SK-N-MC (cell line): ENCODE measurements around the gene CELF1.
A peak's percentile ranks its signal among the peaks of the same experiment; 100 is the strongest.
"Not testable (repeated sequence)": the region's sequence is repeated elsewhere in the genome, so short reads cannot be mapped to it uniquely, and the experiment has no call there.

ENCODE experiments used
- DNase-seq: peaks from one replicate; pipeline ENCODE4 v3.0.0-alpha.2; 2011; ENCODE audit warnings: low read depth, low spot score
- H3K27ac ChIP-seq: fragments of 200-600 bp; sonication (generic); 2 replicates; pipeline ENCODE4 v1.5.1; 2016; ENCODE audit warnings: mixed run types
- H3K36me3 ChIP-seq: fragments of 200-600 bp; sonication (generic); 2 replicates; pipeline ENCODE4 v1.6.1; 2017; ENCODE audit warnings: antibody characterized with exemption, low read length, mixed read lengths; ENCODE audit not compliant: insufficient read depth
- H3K4me3 ChIP-seq: fragments of 200-600 bp; sonication (generic); 2 replicates; pipeline ENCODE4 v1.5.1; 2016
- H3K9ac ChIP-seq: fragments of 200-600 bp; sonication (generic); 2 replicates; pipeline ENCODE4 v1.8.0; 2017; ENCODE audit warnings: mixed run types, mixed read lengths; ENCODE audit not compliant: insufficient read length
- H3K9me3 ChIP-seq: fragments of 200-600 bp; sonication (generic); 2 replicates; pipeline ENCODE4 v1.6.1; 2017; ENCODE audit warnings: low read depth, mild to moderate bottlenecking, antibody characterized with exemption, low read length, moderate library complexity, mixed read lengths
- EZH2 ChIP-seq: fragments of 200-600 bp; sonication (generic); IDR thresholded peaks from one replicate; pipeline ENCODE4 v1.6.1; 2017; ENCODE audit warnings: antibody characterized with exemption
- FOXP2 ChIP-seq: optimal IDR thresholded peaks from 2 replicates; pipeline ENCODE3; 2011; ENCODE audit warnings: mild to moderate bottlenecking, moderate library complexity; ENCODE audit not compliant: insufficient read depth; ENCODE audit errors: extremely low read length, control extremely low read depth
- POLR2AphosphoS5 ChIP-seq: IDR thresholded peaks from 2 replicates; pipeline ENCODE4 v1.6.1; 2012; ENCODE audit warnings: mild to moderate bottlenecking, low read depth, low read length, borderline replicate concordance

Gene CELF1

GRCh38 chr11:47553406-47553743 lies 443 bp upstream of the CELF1 start:
- Histone ChIP-seq H3K27ac (peak overlapping the region; percentile 70; the same call in 1 of the 2 replicates), H3K36me3 (peaks cover 27% of the 10 kb centered on the region)

GRCh38 chr11:47552056-47552565 lies 821 bp downstream of the CELF1 start:
- Histone ChIP-seq H3K4me3 (peak overlapping the region; percentile 100), H3K9me3 (no peaks in the 10 kb centered on the region), H3K9ac (peak overlapping the region; percentile 99), H3K27ac (peak overlapping the region; percentile 85), H3K36me3 (peaks cover 34% of the 10 kb centered on the region)
- no peak for DNase-seq
- TF ChIP-seq POLR2AphosphoS5 = no peak
- TF ChIP-seq FOXP2 = no peak
- no peak for TF ChIP-seq EZH2

More at GRCh38 chr11:47553406-47553743, 443 bp upstream of the CELF1 start:
- Histone ChIP-seq H3K9ac (peak overlapping the region; percentile 79), H3K9me3 (no peaks in the 10 kb centered on the region), H3K4me3 (peak overlapping the region; percentile 100)
- DNase-seq = no peak
- TF ChIP-seq FOXP2 (no peak), POLR2AphosphoS5 (no peak), EZH2 (no peak)

GRCh38 chr11:47551086-47551485 lies 1.8 kb downstream of the CELF1 start:
- Histone ChIP-seq H3K9ac (peak overlapping the region; percentile 99), H3K4me3 (peak overlapping the region; percentile 100), H3K27ac (no peak overlapping the region)

GRCh38 chr11:47550288-47551047 lies 2.5 kb downstream of the CELF1 start:
- H3K27ac ChIP-seq = no peak overlapping the region
- no peak overlapping the region for H3K9ac ChIP-seq
- H3K36me3 ChIP-seq = peaks cover 39% of the 10 kb centered on the region
- TF ChIP-seq EZH2 = no peak
- peak overlapping the region; percentile 100; the same call in 1 of the 2 replicates for H3K4me3 ChIP-seq
- DNase-seq = no peak
- no peaks in the 10 kb centered on the region for H3K9me3 ChIP-seq

More at GRCh38 chr11:47551086-47551485, 1.8 kb downstream of the CELF1 start:
- no peak for DNase-seq
- peaks cover 39% of the 10 kb centered on the region for H3K36me3 ChIP-seq
- TF ChIP-seq FOXP2 (no peak), POLR2AphosphoS5 (no peak), EZH2 (no peak)
- no peaks in the 10 kb centered on the region for H3K9me3 ChIP-seq

- H3K27ac ChIP-seq, H3K9ac ChIP-seq, DNase-seq, H3K9me3 ChIP-seq, H3K4me3 ChIP-seq: not testable (repeated sequence)
- H3K36me3 ChIP-seq = peaks cover 38% of the 10 kb centered on the region
Measured at GRCh38 chr11:47546274-47546673, 6.7 kb downstream of the CELF1 start.

- no peak overlapping the region for H3K4me3 ChIP-seq
- H3K36me3 ChIP-seq = peaks cover 28% of the 10 kb centered on the region
- DNase-seq = no peak
- TF ChIP-seq FOXP2 = no peak
- no peak for TF ChIP-seq EZH2
- no peak for TF ChIP-seq POLR2AphosphoS5
- H3K27ac ChIP-seq = no peak overlapping the region
- H3K9me3 ChIP-seq = no peaks in the 10 kb centered on the region
- no peak overlapping the region for H3K9ac ChIP-seq
Measured at GRCh38 chr11:47545298-47545697, 7.6 kb downstream of the CELF1 start.

- no peak for TF ChIP-seq EZH2
- TF ChIP-seq FOXP2 = no peak
- TF ChIP-seq POLR2AphosphoS5 = no peak
- H3K9ac ChIP-seq = no peak overlapping the region
- DNase-seq = no peak
- H3K9me3 ChIP-seq = no peaks in the 10 kb centered on the region
- peaks cover 3% of the 10 kb centered on the region; the same call in 1 of the 2 replicates for H3K36me3 ChIP-seq
- H3K27ac ChIP-seq = no peak overlapping the region
- no peak overlapping the region for H3K4me3 ChIP-seq
Measured at GRCh38 chr11:47541070-47541469, 11.9 kb downstream of the CELF1 start.

- H3K27ac ChIP-seq = no peak overlapping the region
- H3K36me3 ChIP-seq = peaks cover 4% of the 10 kb centered on the region; the same call in 1 of the 2 replicates
- no peak for DNase-seq
- H3K9ac ChIP-seq = no peak overlapping the region
- TF ChIP-seq FOXP2 (no peak), EZH2 (no peak), POLR2AphosphoS5 (no peak)
- H3K4me3 ChIP-seq = no peak overlapping the region
- H3K9me3 ChIP-seq = no peaks in the 10 kb centered on the region
Measured at GRCh38 chr11:47539681-47540039, 13.3 kb downstream of the CELF1 start.
